WTC11 (cell line): ENCODE measurements around the gene KIF22. TPM values are rescaled to one million over a fixed set of nuclear protein-coding genes. Genes with fewer than 3 reads are reported as not detected.
A peak's percentile ranks its signal among the peaks of the same experiment; 100 is the strongest.

Experiments used
- ATAC-seq: fragments of 200-7000 bp; cut with Tn5 transposase; 2 replicates; pipeline ENCODE4 v1.10.0; 2021; ENCODE audit warnings: mild to moderate bottlenecking, moderate library complexity
- CTCF ChIA-PET: fragments of 300-600 bp; sonication (Branson Sonifier 250); formaldehyde crosslinking; loops from one replicate; lab custom pipeline; 2021; ENCODE audit warnings: antibody characterized with exemption; lab: Charles Lee
- POLR2A ChIA-PET: fragments of 350-600 bp; sonication (Branson Sonifier 250); formaldehyde crosslinking; loops from one replicate; lab custom pipeline; 2021; ENCODE audit warnings: antibody characterized with exemption; lab: Charles Lee
- DNase-seq: peaks from one replicate; pipeline ENCODE4 v3.0.0; 2021; ENCODE audit warnings: low spot score
- H3K27ac Mint-ChIP-seq: 2 replicates; pipeline ENCODE4 v1.8.0; 2021; ENCODE audit warnings: mixed read lengths
- H3K27me3 Mint-ChIP-seq: 2 replicates; pipeline ENCODE4 v1.8.0; 2021; ENCODE audit warnings: low read depth, mild to moderate bottlenecking, moderate library complexity, mixed read lengths
- H3K36me3 Mint-ChIP-seq: 2 replicates; pipeline ENCODE4 v1.8.0; 2021; ENCODE audit warnings: mixed read lengths
- H3K4me1 Mint-ChIP-seq: 2 replicates; pipeline ENCODE4 v1.8.0; 2022; ENCODE audit warnings: mixed read lengths
- H3K4me3 Mint-ChIP-seq: 2 replicates; pipeline ENCODE4 v1.8.0; 2021; ENCODE audit warnings: mild to moderate bottlenecking, moderate library complexity, mixed read lengths
- H3K9me3 Mint-ChIP-seq: 2 replicates; pipeline ENCODE4 v1.8.0; 2021; ENCODE audit warnings: mixed read lengths
- ATF1 ChIP-seq: sonication (generic); formaldehyde crosslinking; IDR thresholded peaks from 2 replicates; pipeline ENCODE4 v1.8.1; 2023; ENCODE audit warnings: mild to moderate bottlenecking, moderate library complexity, missing genetic modification reagents
- CREB1 ChIP-seq: sonication (generic); formaldehyde crosslinking; IDR thresholded peaks from 2 replicates; pipeline ENCODE4 v1.8.0; 2023; ENCODE audit warnings: mild to moderate bottlenecking, missing genetic modification reagents
- KAT7 ChIP-seq: sonication (generic); formaldehyde crosslinking; IDR thresholded peaks from 2 replicates; pipeline ENCODE4 v1.8.1; 2023; ENCODE audit warnings: missing genetic modification reagents, mild to moderate bottlenecking, borderline replicate concordance
- NFATC4 ChIP-seq: fragments of 250-450 bp; sonication (Bioruptor Pico); IDR thresholded peaks from 2 replicates; pipeline ENCODE4 v1.9.0; 2021; ENCODE audit warnings: mild to moderate bottlenecking
- OVOL2 ChIP-seq: fragments of 250-450 bp; sonication (Bioruptor Pico); IDR thresholded peaks from 2 replicates; pipeline ENCODE4 v1.9.0; 2021; ENCODE audit warnings: mild to moderate bottlenecking, borderline replicate concordance
- TEAD4 ChIP-seq: sonication (generic); formaldehyde crosslinking; IDR thresholded peaks from 2 replicates; pipeline ENCODE4 v1.8.0; 2022; ENCODE audit warnings: mild to moderate bottlenecking, missing genetic modification reagents
- TP53 ChIP-seq: sonication (generic); formaldehyde crosslinking; IDR thresholded peaks from 2 replicates; pipeline ENCODE4 v1.8.1; 2023; ENCODE audit warnings: mild to moderate bottlenecking, missing genetic modification reagents
- ZNF219 ChIP-seq: sonication (generic); formaldehyde crosslinking; IDR thresholded peaks from 2 replicates; pipeline ENCODE4 v1.8.0; 2023; ENCODE audit warnings: missing genetic modification reagents, mild to moderate bottlenecking, borderline replicate concordance
- total RNA-seq: library from RNA; stranded (reverse); gene quantifications from 3 replicates; pipeline ENCODE4 v1.2.3, GENCODE V29; 2021
- TF ChIP-seq, protein P1 (sequence below): sonication (generic); formaldehyde crosslinking; IDR thresholded peaks from 2 replicates; pipeline ENCODE4 v1.8.0; 2022; ENCODE audit warnings: missing genetic modification reagents
- TF ChIP-seq, protein P2 (sequence below): fragments of 250-450 bp; sonication (Bioruptor Pico); IDR thresholded peaks from 2 replicates; pipeline ENCODE4 v2.1.2; 2022; ENCODE audit warnings: mild to moderate bottlenecking, moderate library complexity
- TF ChIP-seq, protein P3 (sequence below): fragments of 250-450 bp; sonication (Bioruptor Pico); IDR thresholded peaks from 2 replicates; pipeline ENCODE4 v1.9.0; 2021; ENCODE audit warnings: mild to moderate bottlenecking, borderline replicate concordance
- TF ChIP-seq, protein P4 (sequence below): sonication (generic); formaldehyde crosslinking; IDR thresholded peaks from 2 replicates; pipeline ENCODE4 v1.8.1; 2022; ENCODE audit warnings: missing genetic modification reagents, borderline replicate concordance
- TF ChIP-seq, protein P5 (sequence below): sonication (generic); formaldehyde crosslinking; IDR thresholded peaks from 2 replicates; pipeline ENCODE4 v1.8.1; 2023; ENCODE audit warnings: mild to moderate bottlenecking, missing genetic modification reagents, moderate library complexity
- TF ChIP-seq, protein P6 (sequence below): sonication (generic); formaldehyde crosslinking; IDR thresholded peaks from 2 replicates; pipeline ENCODE4 v1.8.0; 2023; ENCODE audit warnings: mild to moderate bottlenecking, missing genetic modification reagents
- TF ChIP-seq, protein P7 (sequence below): sonication (generic); formaldehyde crosslinking; IDR thresholded peaks from 2 replicates; pipeline ENCODE4 v1.8.0; 2022; ENCODE audit warnings: mild to moderate bottlenecking, missing genetic modification reagents
- TF ChIP-seq, protein P8 (sequence below): sonication (generic); formaldehyde crosslinking; IDR thresholded peaks from 2 replicates; pipeline ENCODE4 v1.8.1; 2022; ENCODE audit warnings: low read depth, missing genetic modification reagents, borderline replicate concordance
- TF ChIP-seq, protein P9 (sequence below): sonication (generic); formaldehyde crosslinking; IDR thresholded peaks from 2 replicates; pipeline ENCODE4 v1.8.1; 2022; ENCODE audit warnings: mild to moderate bottlenecking, missing genetic modification reagents, moderate library complexity, borderline replicate concordance

KIF22 gene
- total RNA-seq, 1 experiment from 2014 or later: 182 TPM

DNA sequence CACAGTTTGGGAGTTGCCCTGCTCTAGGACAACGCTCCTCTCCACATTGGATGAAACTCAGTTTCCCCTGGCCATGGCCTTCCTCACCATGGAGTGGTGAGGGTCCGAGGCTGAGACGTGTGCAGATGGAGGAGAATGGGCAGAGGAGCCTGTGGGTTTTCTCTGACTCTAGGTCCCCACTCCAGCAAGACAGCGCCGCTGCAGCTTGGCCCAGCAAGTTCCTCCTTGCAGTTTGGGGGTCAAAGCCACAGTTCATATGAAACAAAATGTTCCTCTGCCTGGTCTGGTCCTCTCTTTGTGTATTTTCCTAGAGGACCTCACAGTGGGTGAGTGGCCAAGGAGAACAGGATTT is 47.1 kb upstream of the KIF22 start:
- H3K27ac Mint-ChIP-seq: peak overlapping the region; percentile 82
- no peak for ATAC-seq
- peaks cover 16% of the 10 kb centered on the region for H3K4me1 Mint-ChIP-seq
- peaks cover 10% of the 10 kb centered on the region for H3K9me3 Mint-ChIP-seq
- no peak for DNase-seq
- CTCF ChIA-PET: interaction anchor here (1.0 to 1.3 kb wide), 4 partner anchors 14 to 52 kb away, joined by 3 to 7 read pairs (median 4); partner anchors contain the start of gene KIF22
- TF ChIP-seq, protein P1, sequence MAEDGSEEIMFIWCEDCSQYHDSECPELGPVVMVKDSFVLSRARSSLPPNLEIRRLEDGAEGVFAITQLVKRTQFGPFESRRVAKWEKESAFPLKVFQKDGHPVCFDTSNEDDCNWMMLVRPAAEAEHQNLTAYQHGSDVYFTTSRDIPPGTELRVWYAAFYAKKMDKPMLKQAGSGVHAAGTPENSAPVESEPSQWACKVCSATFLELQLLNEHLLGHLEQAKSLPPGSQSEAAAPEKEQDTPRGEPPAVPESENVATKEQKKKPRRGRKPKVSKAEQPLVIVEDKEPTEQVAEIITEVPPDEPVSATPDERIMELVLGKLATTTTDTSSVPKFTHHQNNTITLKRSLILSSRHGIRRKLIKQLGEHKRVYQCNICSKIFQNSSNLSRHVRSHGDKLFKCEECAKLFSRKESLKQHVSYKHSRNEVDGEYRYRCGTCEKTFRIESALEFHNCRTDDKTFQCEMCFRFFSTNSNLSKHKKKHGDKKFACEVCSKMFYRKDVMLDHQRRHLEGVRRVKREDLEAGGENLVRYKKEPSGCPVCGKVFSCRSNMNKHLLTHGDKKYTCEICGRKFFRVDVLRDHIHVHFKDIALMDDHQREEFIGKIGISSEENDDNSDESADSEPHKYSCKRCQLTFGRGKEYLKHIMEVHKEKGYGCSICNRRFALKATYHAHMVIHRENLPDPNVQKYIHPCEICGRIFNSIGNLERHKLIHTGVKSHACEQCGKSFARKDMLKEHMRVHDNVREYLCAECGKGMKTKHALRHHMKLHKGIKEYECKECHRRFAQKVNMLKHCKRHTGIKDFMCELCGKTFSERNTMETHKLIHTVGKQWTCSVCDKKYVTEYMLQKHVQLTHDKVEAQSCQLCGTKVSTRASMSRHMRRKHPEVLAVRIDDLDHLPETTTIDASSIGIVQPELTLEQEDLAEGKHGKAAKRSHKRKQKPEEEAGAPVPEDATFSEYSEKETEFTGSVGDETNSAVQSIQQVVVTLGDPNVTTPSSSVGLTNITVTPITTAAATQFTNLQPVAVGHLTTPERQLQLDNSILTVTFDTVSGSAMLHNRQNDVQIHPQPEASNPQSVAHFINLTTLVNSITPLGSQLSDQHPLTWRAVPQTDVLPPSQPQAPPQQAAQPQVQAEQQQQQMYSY (CRISPR knock-in tag): no peak
- TF ChIP-seq ATF1 (no peak), ZNF219 (CRISPR knock-in tag) (no peak), CREB1 (CRISPR knock-in tag) (no peak), OVOL2 (CRISPR knock-in tag) (no peak), TP53 (CRISPR knock-in tag) (no peak), KAT7 (CRISPR knock-in tag) (no peak), NFATC4 (no peak), TEAD4 (CRISPR knock-in tag) (no peak)
- TF ChIP-seq, protein P2, sequence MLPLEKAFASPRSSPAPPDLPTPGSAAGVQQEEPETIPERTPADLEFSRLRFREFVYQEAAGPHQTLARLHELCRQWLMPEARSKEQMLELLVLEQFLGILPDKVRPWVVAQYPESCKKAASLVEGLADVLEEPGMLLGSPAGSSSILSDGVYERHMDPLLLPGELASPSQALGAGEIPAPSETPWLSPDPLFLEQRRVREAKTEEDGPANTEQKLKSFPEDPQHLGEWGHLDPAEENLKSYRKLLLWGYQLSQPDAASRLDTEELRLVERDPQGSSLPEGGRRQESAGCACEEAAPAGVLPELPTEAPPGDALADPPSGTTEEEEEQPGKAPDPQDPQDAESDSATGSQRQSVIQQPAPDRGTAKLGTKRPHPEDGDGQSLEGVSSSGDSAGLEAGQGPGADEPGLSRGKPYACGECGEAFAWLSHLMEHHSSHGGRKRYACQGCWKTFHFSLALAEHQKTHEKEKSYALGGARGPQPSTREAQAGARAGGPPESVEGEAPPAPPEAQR: no peak
- TF ChIP-seq, protein P3, sequence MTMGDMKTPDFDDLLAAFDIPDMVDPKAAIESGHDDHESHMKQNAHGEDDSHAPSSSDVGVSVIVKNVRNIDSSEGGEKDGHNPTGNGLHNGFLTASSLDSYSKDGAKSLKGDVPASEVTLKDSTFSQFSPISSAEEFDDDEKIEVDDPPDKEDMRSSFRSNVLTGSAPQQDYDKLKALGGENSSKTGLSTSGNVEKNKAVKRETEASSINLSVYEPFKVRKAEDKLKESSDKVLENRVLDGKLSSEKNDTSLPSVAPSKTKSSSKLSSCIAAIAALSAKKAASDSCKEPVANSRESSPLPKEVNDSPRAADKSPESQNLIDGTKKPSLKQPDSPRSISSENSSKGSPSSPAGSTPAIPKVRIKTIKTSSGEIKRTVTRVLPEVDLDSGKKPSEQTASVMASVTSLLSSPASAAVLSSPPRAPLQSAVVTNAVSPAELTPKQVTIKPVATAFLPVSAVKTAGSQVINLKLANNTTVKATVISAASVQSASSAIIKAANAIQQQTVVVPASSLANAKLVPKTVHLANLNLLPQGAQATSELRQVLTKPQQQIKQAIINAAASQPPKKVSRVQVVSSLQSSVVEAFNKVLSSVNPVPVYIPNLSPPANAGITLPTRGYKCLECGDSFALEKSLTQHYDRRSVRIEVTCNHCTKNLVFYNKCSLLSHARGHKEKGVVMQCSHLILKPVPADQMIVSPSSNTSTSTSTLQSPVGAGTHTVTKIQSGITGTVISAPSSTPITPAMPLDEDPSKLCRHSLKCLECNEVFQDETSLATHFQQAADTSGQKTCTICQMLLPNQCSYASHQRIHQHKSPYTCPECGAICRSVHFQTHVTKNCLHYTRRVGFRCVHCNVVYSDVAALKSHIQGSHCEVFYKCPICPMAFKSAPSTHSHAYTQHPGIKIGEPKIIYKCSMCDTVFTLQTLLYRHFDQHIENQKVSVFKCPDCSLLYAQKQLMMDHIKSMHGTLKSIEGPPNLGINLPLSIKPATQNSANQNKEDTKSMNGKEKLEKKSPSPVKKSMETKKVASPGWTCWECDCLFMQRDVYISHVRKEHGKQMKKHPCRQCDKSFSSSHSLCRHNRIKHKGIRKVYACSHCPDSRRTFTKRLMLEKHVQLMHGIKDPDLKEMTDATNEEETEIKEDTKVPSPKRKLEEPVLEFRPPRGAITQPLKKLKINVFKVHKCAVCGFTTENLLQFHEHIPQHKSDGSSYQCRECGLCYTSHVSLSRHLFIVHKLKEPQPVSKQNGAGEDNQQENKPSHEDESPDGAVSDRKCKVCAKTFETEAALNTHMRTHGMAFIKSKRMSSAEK: no peak
- TF ChIP-seq, protein P4, sequence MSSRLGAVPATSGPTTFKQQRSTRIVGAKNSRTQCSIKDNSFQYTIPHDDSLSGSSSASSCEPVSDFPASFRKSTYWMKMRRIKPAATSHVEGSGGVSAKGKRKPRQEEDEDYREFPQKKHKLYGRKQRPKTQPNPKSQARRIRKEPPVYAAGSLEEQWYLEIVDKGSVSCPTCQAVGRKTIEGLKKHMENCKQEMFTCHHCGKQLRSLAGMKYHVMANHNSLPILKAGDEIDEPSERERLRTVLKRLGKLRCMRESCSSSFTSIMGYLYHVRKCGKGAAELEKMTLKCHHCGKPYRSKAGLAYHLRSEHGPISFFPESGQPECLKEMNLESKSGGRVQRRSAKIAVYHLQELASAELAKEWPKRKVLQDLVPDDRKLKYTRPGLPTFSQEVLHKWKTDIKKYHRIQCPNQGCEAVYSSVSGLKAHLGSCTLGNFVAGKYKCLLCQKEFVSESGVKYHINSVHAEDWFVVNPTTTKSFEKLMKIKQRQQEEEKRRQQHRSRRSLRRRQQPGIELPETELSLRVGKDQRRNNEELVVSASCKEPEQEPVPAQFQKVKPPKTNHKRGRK (CRISPR knock-in tag): no peak
- TF ChIP-seq, protein P5, sequence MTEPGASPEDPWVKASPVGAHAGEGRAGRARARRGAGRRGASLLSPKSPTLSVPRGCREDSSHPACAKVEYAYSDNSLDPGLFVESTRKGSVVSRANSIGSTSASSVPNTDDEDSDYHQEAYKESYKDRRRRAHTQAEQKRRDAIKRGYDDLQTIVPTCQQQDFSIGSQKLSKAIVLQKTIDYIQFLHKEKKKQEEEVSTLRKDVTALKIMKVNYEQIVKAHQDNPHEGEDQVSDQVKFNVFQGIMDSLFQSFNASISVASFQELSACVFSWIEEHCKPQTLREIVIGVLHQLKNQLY (CRISPR knock-in tag): no peak
- TF ChIP-seq, protein P6, sequence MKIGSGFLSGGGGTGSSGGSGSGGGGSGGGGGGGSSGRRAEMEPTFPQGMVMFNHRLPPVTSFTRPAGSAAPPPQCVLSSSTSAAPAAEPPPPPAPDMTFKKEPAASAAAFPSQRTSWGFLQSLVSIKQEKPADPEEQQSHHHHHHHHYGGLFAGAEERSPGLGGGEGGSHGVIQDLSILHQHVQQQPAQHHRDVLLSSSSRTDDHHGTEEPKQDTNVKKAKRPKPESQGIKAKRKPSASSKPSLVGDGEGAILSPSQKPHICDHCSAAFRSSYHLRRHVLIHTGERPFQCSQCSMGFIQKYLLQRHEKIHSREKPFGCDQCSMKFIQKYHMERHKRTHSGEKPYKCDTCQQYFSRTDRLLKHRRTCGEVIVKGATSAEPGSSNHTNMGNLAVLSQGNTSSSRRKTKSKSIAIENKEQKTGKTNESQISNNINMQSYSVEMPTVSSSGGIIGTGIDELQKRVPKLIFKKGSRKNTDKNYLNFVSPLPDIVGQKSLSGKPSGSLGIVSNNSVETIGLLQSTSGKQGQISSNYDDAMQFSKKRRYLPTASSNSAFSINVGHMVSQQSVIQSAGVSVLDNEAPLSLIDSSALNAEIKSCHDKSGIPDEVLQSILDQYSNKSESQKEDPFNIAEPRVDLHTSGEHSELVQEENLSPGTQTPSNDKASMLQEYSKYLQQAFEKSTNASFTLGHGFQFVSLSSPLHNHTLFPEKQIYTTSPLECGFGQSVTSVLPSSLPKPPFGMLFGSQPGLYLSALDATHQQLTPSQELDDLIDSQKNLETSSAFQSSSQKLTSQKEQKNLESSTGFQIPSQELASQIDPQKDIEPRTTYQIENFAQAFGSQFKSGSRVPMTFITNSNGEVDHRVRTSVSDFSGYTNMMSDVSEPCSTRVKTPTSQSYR: no peak
- TF ChIP-seq, protein P7, sequence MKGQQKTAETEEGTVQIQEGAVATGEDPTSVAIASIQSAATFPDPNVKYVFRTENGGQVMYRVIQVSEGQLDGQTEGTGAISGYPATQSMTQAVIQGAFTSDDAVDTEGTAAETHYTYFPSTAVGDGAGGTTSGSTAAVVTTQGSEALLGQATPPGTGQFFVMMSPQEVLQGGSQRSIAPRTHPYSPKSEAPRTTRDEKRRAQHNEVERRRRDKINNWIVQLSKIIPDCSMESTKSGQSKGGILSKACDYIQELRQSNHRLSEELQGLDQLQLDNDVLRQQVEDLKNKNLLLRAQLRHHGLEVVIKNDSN (CRISPR knock-in tag): no peak
- TF ChIP-seq, protein P8, sequence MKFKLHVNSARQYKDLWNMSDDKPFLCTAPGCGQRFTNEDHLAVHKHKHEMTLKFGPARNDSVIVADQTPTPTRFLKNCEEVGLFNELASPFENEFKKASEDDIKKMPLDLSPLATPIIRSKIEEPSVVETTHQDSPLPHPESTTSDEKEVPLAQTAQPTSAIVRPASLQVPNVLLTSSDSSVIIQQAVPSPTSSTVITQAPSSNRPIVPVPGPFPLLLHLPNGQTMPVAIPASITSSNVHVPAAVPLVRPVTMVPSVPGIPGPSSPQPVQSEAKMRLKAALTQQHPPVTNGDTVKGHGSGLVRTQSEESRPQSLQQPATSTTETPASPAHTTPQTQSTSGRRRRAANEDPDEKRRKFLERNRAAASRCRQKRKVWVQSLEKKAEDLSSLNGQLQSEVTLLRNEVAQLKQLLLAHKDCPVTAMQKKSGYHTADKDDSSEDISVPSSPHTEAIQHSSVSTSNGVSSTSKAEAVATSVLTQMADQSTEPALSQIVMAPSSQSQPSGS (CRISPR knock-in tag): no peak
- TF ChIP-seq, protein P9, sequence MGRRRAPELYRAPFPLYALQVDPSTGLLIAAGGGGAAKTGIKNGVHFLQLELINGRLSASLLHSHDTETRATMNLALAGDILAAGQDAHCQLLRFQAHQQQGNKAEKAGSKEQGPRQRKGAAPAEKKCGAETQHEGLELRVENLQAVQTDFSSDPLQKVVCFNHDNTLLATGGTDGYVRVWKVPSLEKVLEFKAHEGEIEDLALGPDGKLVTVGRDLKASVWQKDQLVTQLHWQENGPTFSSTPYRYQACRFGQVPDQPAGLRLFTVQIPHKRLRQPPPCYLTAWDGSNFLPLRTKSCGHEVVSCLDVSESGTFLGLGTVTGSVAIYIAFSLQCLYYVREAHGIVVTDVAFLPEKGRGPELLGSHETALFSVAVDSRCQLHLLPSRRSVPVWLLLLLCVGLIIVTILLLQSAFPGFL (CRISPR knock-in tag): no peak
- H3K27me3 Mint-ChIP-seq: peaks cover 6% of the 10 kb centered on the region
- peaks cover 27% of the 10 kb centered on the region for H3K36me3 Mint-ChIP-seq
- no peak overlapping the region for H3K4me3 Mint-ChIP-seq
- POLR2A ChIA-PET: interaction anchor here (0.5 to 0.8 kb wide), 2 partner anchors 33 to 86 kb away, joined by 3 to 5 read pairs; no protein-coding TSS in a partner anchor
